ENCODE measurements around the gene C1QL2. TPM values are rescaled to one million over a fixed set of nuclear protein-coding genes. Genes with fewer than 3 reads are reported as not detected.

C1QL2 gene
- total RNA-seq = not detected
- long read RNA-seq = 0 reads

DNA sequence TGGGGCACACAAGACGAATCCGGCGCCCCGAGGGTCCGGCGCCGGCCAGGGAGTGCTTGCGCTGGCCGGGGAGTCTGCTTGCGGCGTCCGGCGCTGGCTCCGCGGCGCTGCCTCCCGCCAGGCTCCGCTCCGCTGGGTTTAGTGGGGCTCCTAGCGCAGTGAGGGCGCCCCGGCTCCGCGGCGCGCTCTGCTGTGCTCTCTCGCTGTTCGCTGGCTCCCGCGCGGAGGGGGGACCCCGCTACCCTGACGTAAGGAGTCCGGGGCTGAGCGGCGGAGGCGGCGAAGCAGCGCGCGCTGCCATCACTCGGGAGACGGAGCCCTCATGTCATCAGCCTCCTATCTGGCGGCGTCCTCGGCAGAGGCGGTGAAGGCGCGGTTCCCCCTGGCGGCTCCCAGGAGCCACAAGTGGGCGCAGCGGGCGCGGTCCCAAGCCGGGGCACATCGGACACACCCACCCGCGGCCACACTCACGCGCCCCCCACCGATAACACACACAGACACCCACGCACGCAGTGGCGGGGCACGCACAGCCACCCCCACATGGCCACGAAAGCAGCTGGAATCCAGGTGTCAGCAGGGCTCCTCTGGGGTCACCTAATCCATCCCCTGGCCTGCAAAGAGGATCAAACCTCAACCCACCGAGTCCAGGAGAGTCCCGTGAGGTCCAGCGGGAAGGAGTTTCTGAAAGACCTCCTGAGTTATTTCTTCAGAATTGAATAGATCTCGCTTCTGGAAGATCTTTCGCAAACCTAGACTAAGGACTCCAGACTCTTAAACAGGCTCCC lies at the start of gene C1QL2:
Gene C1QL2 (minus strand): TSS at position 189 of the 785 bp plus-strand sequence. CDS start 482 bp downstream, outside the sequence.
- no peak for TF ChIP-seq CTCF (IDR thresholded peaks at IDR 0.05; ENCODE audit: borderline replicate concordance)
- Histone ChIP-seq H3K4me3 (peak within 1 kb of the TSS; percentile 37), H3K27me3 (ENCODE audit: low read depth) (peaks cover 99% of the 10 kb centered on the region), H3K9me3 (replicated peaks) (no peaks in the 10 kb centered on the region), H3K4me1 (peaks cover 21% of the 10 kb centered on the region), H3K36me3 (no peaks in the 10 kb centered on the region), H3K27ac (replicated peaks) (no peak within 1 kb of the TSS)
- intact Hi-C loops (cut with micrococcal nuclease) = no loop called here
- no peak for DNase-seq

GRCh38 chr2:119207447-119207846 lies 48.9 kb upstream of the C1QL2 start:
- Histone ChIP-seq H3K27ac (replicated peaks) (no peak overlapping the region), H3K36me3 (no peaks in the 10 kb centered on the region), H3K27me3 (ENCODE audit: low read depth) (peaks cover 28% of the 10 kb centered on the region), H3K4me1 (no peaks in the 10 kb centered on the region), H3K9me3 (replicated peaks) (no peaks in the 10 kb centered on the region), H3K4me3 (no peak overlapping the region)
- intact Hi-C loops (cut with micrococcal nuclease) = no loop called here
- no peak for TF ChIP-seq CTCF (IDR thresholded peaks at IDR 0.05; ENCODE audit: borderline replicate concordance)
- no peak for DNase-seq

- Histone ChIP-seq H3K9me3 (replicated peaks) (no peaks in the 10 kb centered on the region), H3K27me3 (ENCODE audit: low read depth) (peaks cover 31% of the 10 kb centered on the region), H3K27ac (replicated peaks) (no peak overlapping the region), H3K4me1 (no peaks in the 10 kb centered on the region), H3K36me3 (no peaks in the 10 kb centered on the region), H3K4me3 (no peak overlapping the region)
- no peak for DNase-seq
- TF ChIP-seq CTCF (IDR thresholded peaks at IDR 0.05; ENCODE audit: borderline replicate concordance) = no peak
- intact Hi-C loops (cut with micrococcal nuclease) = no loop called here
Observed at GRCh38 chr2:119206201-119206600, 47.6 kb upstream of the C1QL2 start.

DNA sequence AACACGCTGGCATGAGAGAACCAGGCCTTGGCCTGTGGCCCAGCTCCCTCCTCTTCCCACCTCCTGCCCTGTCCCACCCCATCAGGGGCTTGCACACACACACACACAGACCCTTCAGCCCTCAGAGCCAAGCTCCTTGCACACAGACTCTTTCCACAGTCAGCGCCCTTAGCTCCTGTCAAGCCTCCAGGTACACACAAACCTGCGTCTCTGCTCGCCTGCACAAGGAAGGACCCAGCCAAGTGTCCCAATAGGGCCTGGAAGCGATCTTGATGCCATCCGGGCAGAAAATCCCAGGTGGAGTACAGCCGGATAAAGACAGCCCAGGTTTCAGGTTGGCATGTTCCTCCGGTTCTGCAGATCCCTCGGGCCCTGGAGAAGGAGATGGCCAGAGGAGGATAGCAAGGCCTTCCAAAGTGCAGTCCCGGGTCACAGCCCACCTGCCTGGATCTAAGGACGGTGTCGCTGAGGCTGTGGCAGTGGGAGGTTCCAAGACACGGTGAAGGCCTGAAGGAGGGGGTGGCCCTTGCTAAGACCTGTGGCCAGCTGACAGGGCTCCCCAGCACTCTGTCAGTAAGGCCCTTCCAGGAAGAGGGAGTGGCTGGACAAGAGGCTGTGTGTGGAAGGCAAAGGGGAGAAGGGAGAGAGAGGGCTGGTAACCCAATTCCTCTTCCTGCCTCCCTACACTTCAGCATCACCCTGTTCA lies 46.6 kb upstream of the C1QL2 start:
- no peak overlapping the region for H3K4me3 ChIP-seq
- H3K27me3 ChIP-seq (ENCODE audit: low read depth) = peaks cover 36% of the 10 kb centered on the region
- no peak for TF ChIP-seq CTCF (IDR thresholded peaks at IDR 0.05; ENCODE audit: borderline replicate concordance)
- no peak overlapping the region for H3K27ac ChIP-seq (replicated peaks)
- H3K9me3 ChIP-seq (replicated peaks) = no peaks in the 10 kb centered on the region
- H3K36me3 ChIP-seq = no peaks in the 10 kb centered on the region
- DNase-seq = no peak
- no peaks in the 10 kb centered on the region for H3K4me1 ChIP-seq
- intact Hi-C loops (cut with micrococcal nuclease) = no loop called here

DNA sequence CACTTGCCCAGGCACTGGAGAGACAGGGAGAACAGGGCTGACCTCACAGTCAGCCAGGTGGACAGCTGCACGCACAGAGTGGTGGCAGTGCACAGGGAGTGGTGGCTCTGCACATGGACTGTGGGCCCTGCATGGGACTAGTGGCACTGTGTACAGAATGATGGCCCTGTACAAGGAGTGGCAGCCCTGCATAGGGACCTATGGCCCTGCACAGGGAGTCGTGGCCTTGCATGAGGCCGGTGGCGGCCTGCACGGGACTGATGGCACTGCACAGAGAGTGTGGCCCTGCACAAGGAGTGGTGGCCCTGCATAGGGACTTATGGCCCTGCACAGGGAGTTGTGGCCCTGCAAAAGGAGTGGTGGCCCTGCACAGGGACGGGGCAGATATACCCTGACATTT lies 46.0 kb upstream of the C1QL2 start:
- TF ChIP-seq CTCF (IDR thresholded peaks at IDR 0.05; ENCODE audit: borderline replicate concordance) = no peak
- H3K4me1 ChIP-seq = no peaks in the 10 kb centered on the region
- H3K27ac ChIP-seq (replicated peaks) = no peak overlapping the region
- peaks cover 41% of the 10 kb centered on the region for H3K27me3 ChIP-seq (ENCODE audit: low read depth)
- intact Hi-C loops (cut with micrococcal nuclease) = no loop called here
- H3K36me3 ChIP-seq = no peaks in the 10 kb centered on the region
- DNase-seq = no peak
- no peaks in the 10 kb centered on the region for H3K9me3 ChIP-seq (replicated peaks)
- no peak overlapping the region for H3K4me3 ChIP-seq

All from left ventricle myocardium inferior (tissue), 1 donor.